Activated T-cell treated with anti-CD3 and anti-CD28 coated beads for 48 hours (primary cell): ENCODE results near the gene OPRM1.
A peak's percentile ranks its signal among the peaks of the same experiment; 100 is the strongest.
"Not testable (repeated sequence)": the region's sequence is repeated elsewhere in the genome, so short reads cannot be mapped to it uniquely, and the experiment has no call there.

Experiments used
- DNase-seq: peaks from one replicate; pipeline ENCODE4 v3.0.0-alpha.2; 2020; ENCODE audit warnings: low read depth

OPRM1 gene

DNA sequence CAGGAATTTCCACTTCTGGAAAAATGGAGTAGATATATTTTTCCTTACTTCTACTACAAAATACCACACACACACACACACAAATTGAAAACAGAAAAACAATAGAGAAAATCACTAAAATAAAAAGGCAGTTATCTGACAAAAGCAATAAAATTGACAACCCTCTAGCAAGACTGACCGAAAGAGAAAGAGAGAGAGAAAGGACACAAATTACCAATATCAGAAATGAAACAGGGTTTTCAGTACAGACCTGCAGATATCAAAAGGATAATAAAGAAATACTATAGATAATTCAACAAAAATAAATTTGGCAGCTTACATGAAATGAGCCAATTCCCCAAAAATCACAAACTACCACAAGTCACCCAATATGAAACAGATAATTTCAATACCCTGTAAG is 104.7 kb downstream of the OPRM1 start:
- no peak for DNase-seq

DNA sequence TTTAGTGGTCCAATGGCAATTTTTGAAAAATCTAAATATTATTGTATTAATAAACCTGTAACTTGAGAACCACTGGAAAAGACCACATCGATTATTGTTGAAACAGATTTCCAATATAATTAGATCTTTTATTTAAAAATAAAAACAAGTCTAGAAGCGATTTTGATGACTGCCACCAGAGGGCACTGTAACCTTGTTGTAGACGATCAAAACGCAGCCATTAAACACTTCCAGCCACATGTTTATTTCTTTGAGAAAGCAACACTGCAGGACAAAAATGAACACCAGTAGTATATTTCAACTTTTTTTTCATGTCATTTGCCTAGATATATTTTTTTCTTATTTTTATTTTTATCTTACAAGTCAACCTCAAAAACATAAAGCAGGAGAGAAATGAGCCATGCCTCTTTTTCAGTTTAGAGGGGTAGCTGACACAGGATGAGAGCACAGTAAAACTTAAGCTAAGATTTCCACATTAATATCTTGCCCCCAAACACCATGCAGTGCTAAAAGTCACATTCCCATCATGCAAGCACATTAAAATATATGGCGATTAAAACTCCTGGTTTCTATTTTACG is 115.4 kb downstream of the OPRM1 start:
- DNase-seq = peak; percentile 29

DNA sequence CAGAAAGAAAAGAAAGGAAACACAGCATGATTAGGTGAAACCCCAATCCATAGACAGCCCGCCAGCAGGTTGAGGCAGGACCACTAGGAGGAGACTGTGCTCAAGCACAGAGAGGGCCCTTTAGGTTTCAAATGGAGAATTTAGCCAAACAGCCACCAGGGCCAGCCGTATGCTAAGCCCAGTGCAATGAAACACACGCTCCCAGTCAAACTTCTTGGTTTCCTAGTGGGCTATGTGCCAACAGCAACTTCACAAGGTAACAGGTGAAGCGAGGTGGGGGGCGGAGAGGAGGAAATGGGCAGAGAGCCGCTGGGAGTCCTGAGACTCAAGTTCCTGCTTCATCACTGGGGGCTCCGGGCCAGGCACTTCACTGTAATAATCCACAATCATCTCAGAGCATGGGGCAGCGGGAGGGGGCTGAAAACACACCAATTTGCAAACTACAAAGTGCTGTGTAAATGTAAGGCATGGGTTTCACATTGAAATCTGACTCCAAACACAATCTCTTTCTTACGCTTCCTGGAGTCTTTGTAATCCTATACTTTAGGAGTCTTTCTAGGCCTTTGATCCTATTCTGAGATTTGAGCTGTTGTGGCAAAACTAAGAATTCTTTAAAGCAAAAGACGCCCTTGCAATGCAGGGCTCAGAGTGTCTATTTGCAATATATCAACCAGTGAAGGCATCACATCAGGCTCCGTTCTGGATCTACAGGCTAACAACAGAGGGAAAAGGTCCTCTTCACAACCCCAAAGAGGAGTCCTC is 117.3 kb downstream of the OPRM1 start:
- DNase-seq = peak; percentile 57

DNA sequence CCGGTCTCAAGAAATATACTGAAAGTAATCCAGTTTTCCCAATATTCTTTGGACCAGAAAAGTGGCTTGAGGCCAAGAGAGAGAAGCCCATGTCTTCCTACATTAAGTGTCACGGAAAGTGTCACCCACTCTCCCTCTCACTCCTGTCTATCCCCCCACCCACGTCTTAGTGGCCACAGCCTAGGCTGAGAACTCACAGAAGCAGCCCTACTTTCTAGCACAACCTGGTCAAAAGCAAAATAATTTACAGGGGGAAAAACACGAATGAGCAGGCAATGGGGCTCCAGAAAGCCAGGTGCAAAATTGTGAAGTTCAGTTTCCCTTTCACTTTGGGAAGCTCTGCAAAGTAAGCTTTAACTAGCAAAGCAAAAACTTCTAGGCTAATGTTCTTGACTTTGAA is 118.0 kb downstream of the OPRM1 start:
- no peak for DNase-seq

DNA sequence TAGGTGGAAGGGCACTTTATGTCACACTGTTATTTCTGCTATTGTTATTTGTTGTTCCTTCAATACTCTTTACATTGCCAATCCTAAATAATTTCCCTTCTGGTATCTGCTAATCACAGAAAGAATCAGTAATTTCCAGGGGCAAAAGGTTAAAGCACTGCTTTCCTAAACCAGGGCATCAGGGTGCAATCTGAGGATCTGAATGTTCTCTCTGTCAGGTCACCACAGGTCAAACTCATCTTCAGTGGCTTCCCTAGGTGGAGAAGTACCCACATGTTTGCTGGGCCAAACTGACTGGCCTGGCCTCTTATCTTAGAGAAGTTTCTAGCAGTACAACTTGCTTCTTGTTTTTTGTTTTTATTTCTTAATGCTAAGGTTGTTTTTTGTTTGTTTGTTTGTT is 118.7 kb downstream of the OPRM1 start:
- DNase-seq = no peak

DNA sequence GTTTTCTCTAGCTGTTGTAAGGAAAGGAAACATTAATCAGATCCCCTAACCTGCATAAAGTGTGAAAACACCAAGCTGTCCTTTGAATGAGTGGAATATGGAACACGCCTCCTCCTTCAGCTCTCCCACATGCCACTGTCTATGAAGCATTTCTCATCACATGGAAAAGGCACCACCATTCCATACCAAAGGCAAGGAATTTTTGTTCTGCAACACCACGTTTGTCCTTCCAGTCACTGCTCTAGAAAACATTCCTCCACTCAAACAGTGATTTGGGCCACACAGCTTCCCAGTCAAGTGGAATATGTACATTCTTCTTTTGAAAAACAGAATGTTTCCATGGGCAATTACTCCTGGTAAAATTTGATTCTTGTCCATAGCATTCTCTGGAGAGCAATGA is 120.1 kb downstream of the OPRM1 start:
- DNase-seq = no peak

DNA sequence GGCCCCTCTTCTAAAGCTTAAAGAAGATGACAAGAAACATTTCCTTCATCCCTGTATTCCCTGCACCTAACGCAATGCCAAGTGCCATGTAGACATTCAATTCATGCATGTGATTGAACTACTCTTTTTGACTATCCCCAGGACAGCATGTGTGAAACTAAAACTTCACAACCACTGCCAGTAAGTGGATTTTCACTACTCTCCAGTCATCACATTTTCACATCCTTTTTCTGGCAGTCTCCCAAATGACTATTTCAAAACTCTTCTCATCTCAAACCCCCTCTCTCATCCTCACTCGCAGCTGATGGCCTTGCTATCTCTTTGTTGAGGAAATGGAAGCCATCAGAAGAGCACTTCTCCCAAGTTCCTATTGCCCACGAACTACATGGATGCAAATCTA is 122.6 kb downstream of the OPRM1 start:
- no peak for DNase-seq

DNA sequence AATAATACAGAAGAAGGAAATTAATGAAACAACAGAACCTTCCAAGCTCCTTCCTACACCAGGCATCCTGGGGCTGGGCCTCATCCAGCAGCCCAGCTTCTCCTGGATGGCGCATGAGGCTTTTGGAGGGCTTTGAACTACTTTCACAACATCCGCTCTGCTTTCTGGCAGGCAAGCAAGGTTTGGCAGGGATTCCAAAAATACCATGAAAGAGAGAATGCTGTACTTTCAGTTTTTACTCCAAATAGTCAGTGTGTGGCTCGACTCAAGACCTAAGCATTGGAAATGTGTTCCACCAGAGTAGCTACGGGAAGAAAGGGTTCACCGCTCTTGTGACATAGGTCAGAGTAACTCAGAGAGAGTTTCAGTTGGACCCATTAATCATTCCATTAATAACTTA is 125.4 kb downstream of the OPRM1 start:
- DNase-seq = no peak

DNA sequence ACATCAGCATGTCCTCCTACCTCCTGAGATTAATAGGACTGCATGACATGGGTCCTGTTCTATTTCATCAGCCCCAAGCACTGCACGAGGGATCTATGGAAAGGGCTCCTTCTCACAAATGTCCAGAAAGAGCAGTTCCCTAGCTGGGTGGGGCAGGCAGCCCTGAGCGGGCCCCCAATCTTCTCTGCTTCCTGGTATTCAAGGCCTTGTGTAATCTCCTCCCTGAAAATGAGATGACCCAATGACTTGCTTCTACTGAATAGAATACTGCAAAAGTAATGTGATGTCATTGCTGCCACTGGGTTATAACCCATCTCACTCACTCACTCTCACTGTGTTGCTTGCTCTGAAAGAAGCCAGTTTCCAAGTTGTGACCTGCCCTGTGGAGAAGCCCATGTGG is 126.4 kb downstream of the OPRM1 start:
- no peak for DNase-seq

DNA sequence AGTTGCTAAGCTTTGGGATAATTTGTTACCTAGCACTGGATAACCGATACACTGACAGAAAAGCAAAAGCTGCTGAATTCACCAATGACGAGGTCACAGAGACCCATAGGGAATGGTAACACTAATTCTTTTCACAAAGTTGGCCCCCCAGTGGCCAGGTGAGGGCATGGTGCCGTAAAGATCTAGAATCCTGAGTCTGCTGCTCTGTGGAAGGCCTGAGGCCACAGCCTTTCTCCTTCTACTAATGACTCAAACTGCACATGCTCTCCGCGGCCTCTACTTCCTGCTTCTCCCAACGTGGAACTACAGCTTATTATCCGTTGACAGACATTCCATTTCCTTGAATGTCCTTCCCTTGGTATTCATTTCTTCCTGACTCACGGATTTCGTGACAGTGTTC is 127.1 kb downstream of the OPRM1 start:
- DNase-seq = no peak

DNA sequence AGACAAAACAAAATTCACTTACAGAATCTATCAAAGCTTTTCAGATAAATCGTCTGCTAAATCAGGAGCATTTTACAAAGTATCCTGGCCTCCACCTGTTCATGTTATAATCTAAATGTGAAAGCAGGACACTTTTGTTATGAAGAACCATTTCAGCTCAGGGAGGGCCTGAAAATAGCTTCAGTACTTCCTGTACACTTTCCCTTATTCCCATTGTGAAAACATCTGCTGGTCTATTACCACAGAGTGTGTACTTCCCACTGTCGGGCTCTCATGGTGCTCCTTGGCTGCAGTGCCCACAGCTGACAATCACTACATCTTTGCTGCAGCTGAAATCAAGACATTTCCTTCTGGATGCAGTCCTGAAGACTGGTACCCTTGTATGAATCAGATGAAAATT is 128.1 kb downstream of the OPRM1 start:
- DNase-seq = no peak

DNA sequence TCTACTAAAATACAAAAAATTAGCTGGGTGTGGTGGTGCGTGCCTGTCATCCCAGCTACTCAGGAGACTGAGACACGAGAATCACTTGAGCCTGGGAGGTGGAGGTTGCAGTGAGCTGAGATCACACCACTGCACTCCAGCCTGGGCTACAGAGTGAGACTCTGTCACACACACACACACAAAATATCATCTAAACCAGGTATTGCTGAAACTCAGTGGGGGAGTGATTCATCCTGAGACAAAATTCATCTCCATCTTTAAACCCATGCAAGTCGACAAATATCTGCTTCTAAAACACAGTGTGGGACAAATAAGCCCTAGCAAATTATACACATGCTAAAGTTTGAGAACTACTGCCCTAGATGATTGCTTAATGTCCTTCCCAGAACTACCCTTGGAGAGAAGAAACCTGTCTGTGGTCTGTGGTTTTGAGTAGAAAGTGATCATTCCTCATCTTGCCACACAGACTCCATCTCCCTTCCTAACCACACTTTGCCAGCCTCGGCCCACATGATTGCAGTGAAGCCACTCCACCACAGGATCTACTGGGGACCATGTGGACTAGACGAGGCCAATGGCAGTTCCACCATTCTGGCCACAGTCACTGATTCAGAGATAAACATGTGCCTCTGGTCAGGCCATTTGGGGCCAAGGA is 130.3 kb downstream of the OPRM1 start:
- DNase-seq = no peak

DNA sequence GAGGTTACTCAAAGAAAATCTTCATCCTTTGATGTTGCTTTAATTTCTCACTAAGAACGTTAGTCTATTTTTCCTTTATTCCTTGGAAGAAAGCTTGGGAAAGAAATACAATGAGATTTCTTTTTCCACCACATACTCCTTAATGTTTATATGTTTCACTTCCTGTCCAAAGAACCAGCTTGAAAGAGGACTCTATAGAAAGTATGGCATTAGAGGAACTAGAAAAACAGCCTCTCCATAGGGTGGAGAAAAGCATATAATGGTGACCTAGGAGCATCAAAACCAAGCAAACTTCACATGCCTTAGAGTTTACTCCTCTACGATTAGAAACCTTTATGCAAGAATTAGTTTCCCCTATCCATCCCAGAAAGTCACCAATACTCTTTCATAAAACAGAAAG is 131.1 kb downstream of the OPRM1 start:
- DNase-seq = no peak

DNA sequence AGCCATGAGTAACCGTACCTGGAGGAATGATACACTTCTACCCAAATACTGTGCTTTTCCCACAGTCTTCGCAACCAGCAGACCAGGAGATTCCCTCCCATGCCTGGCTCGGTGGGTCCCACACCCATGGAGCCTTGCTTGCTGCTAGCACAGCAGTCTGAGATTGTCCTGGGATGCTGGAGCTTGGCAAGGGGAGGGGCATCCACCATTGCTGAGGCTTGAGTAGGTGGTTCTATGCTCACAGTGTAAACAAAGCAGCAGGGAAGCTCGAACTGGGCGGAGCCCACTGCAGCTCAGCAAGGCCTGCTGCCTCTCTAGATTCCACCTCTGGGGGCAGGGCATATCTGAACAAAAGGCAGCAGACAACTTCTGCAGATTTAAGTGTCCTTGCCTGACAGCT is 133.4 kb downstream of the OPRM1 start:
- DNase-seq = not testable (repeated sequence)

DNA sequence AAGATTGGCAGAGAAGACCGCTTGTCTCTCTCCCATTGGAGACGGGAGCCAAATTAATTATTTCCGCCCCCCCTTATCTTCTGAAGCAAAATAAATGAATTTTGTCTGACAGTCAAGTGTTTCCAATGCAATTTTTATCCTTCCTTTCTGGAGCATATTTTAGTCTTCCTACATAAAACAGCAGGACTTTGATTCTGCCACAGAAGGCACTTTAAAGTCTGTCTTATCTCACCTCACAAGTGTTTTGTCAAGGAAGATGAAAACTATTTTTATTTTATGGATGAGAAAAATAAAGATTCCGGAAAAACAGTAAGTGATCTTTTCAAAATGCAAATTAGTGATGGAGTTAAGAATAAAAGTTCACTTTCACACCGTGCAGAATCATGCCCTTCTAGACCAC is 140.4 kb downstream of the OPRM1 start:
- DNase-seq = no peak

DNA sequence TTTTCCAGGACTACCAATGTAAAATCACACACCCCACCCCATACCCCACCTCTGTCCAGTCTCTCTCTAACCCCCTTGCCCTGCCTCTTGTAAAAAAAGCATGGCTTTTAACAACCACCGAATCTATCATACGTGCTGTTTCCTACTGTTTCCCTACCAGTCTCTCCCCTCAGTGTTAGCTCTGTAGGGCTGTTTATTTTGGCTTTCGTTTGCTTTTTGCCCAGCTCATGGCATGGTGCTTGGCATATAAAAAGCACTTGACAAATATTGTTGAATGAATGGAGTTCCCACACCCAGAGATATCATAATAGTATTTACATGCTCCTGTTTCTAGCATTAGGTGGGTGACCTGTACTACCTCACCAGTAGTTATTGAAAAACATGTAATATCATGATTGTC is 148.2 kb downstream of the OPRM1 start:
- no peak for DNase-seq

DNA sequence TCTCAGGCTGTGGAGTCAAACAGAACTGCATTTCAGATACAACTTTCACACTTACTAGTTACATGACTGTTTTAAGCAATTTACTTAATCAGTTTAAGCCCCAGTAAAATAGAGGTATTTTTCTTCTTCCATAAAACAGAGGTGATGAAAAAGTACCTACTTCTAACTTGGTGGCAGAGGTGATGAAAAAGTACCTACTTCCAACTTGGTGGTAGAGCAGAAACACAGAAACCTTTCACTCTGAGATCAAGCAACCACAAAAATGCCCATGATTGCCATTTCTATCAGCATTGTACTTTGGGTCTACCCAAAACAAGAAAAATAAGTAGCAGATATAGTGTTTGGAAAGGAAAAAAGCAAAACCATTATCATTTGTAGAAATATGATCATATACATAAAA is 148.7 kb downstream of the OPRM1 start:
- DNase-seq = no peak

DNA sequence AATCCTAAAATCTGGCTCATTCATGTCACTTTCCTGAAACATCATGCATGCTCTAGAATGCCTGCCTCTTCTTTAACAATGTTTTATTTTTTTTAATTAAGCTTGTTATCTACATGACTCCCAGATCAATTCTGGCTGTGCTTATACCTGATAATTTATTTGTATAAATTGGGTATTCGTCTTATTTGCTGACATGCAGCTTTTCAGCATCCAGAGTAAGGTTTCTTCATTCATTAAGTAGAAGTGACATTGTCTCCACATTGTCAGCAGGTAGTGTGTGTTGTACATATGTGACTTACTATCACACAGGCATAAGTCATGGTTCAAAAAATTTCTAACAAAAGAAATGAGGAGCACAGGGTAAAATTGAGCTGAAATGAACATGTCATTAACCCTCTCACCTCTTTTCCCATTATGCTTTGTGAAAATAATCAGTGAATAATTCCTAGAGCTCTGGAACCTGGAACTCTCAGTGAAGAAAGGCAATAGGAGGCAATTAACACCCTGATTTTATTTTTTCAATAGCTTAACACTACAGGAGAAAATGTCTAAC is 157.4 kb downstream of the OPRM1 start:
- DNase-seq = no peak

DNA sequence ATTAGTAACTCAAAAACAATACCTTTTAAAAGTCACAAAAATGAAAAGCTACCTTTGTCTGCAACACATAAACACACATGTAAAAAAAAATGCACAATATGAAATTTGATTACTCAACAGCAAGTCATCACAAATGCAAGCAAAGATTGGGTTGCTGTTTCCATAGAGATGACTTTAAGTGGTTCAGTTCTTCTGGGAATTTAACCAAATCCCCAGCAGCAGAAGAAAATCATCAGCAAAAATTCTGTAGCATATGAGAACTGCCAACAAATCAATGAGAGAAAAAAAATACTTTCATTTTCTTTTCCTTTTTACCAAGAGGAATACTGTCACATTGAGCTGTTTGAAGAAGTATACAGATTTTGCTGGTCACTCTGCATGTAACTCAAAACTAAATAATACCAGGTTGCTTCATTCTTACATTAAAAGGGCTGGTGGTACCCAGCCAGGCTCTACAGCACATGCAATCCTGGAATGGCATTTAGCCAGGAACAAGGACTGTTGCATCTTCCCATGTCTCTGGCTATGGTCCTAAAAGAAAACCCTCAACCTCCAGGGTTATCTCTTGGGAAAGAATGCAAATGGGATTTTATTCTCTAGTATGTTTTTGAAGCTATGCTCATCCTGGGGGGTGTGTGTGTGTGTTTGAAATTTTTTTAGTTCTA is 158.3 kb downstream of the OPRM1 start:
- no peak for DNase-seq

DNA sequence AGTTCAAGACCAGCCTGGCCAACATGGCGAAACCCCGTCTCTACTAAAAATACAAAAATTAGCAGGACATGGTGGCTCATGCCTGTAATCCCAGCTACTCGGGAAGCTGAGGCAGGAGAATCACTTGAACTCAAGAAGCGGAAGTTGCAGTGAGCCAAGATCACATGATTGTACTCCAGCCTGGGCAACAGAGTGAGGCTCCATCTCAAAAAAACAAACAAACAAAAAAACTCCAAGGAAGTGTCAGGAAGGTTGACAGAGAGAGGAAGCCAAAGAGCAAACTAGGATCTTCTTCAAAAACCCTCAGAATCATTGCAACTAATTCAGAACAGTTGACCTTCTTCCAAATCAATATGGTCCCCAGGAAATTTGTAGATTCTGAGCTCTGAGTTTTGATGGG is 162.6 kb downstream of the OPRM1 start:
- DNase-seq = not testable (repeated sequence)

DNA sequence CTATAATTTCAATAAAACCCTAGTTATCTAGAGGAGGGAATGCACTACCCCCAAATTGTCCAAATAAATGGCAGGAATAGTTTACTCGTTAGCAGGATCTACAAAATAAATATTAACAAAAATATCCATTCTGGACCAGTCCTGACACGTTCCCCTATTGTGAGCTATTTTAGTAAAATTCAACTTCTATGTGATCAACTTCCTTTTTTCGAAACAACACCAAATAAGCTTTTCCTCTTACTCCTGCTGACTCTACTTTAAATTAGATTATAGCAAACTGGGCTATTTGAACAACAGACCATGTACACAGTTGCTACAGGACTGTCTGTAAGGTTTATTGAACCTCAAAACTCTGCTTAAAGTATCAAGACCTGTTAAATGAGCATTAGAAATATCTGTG is 163.3 kb downstream of the OPRM1 start:
- no peak for DNase-seq

DNA sequence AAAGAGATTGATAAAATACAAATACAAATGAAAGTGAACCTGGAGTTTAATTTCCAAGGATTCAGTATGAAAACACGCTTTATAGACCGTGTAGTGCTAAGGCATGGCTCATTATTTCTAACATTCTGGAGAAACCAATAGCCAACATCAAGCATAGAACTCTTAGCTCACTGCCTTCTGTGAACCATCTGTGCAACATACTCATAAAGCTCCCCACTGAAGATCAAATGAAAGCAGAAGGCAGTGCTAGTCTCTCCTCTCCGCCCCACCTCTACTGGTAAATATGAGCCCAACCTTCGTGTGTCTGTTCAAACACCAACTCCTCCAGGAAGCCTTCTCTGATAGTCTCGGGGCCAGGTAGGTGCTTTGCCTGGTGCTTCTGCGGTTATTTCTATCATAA is 163.9 kb downstream of the OPRM1 start:
- no peak for DNase-seq

DNA sequence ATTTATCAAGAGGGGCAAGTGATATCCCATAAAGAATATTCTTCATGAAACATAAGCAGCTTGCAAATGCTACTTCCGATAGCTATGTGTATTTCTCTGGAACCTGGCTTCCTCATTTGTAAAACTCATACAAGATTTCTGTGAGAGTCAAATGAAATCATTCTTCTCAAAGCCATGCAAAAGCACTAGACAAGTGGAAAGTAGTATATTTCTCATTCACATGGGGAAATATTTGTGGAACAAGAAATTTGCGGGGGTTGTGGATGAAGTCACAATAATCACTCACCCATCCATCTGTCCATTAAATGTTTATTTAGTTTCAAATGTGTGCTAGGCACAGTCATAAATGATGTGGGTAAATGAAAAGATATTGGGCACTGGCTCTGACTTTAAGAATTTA is 167.1 kb downstream of the OPRM1 start:
- no peak for DNase-seq
